HUDEP-2 (cell line): ENCODE measurements around the gene GSTT4.
"Not testable (repeated sequence)": the region's sequence is repeated elsewhere in the genome, so short reads cannot be mapped to it uniquely, and the experiment has no call there.

Experiments used
- DNase-seq, 76 experiments: peaks; one replicate each; lab custom pipeline; 2025; ENCODE audit not compliant: unreplicated experiment in 76 of 76; lab: John Stamatoyannopoulos, UW

The GSTT4 gene

GRCh38 chr22:23955886-23956285 lies 49.4 kb downstream of the GSTT4 start:
- DNase-seq, result not testable (repeated sequence)

GRCh38 chr22:23954991-23955305 lies 50.3 kb downstream of the GSTT4 start:
- DNase-seq, result not testable (repeated sequence)

GRCh38 chr22:23954193-23954990 lies 50.9 kb downstream of the GSTT4 start:
- not testable (repeated sequence) for DNase-seq

- DNase-seq, result not testable (repeated sequence)
Observed at GRCh38 chr22:23953485-23953884, 51.8 kb downstream of the GSTT4 start.

GRCh38 chr22:23952794-23953405 lies 52.4 kb downstream of the GSTT4 start:
- DNase-seq, result not testable (repeated sequence)

GRCh38 chr22:23951383-23951782 lies 53.9 kb downstream of the GSTT4 start:
- not testable (repeated sequence) for DNase-seq

GRCh38 chr22:23949764-23950163 lies 55.5 kb downstream of the GSTT4 start:
- not testable (repeated sequence) for DNase-seq
